NCI-H2171 treated with DMSO at 0.1 percent for 48 hours (cell line): Measurements from ENCODE around the gene ADGRG1.
"Not testable (repeated sequence)": the region's sequence is repeated elsewhere in the genome, so short reads cannot be mapped to it uniquely, and the experiment has no call there.

Experiments used
- DNase-seq: peaks from one replicate; lab custom pipeline; 2025; lab: John Stamatoyannopoulos, UW

Gene ADGRG1

DNA sequence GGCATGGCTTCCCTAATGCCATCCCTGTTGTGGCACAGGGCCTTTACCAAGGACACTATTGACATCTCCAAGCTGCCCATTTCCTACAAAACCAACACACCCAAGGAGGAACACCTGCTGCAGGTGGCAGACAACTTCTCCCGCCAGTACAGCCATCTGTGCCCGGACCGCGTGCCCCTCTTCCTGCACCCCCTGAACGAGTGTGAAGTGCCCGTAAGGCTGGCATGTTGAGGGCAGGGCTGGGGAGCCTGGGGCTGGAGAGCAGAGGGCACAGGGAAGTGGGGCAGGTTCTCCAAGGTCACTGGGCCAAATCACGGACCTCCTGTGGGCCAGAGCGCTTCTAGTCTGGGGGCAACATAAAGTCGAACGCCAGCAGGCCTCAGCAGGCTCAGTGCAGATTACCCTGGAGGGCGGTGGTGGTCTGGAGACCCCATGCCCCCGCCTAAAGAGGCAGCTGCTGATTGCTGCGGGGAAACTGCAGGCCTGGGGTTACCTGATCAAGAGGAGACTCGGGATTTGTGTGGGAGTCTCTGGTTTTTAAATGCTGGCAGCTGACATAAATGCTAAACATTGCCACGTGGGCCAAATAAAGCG is 70.5 kb downstream of the ADGRG1 start:
- DNase-seq, result no peak

DNA sequence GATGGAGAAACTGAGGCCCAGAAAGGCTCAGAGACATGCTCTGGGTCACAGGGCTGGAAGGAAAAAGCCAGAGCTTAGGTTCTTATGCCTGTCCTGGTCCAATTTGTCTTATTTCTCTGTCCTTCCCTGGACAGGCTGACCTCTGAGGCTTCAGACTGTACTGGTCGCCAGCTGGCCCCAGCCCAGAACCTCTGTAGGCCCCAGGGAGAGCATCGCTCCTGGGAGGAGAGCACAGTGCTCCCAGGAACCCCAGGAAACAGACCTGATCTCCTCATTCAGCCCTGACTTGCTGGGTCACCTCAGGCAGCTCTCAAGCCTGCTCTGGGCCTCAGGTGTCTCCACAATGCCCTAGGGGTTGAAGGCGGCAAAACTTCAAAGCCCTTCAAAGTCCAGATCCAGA is 71.1 kb downstream of the ADGRG1 start:
- DNase-seq, result no peak

DNA sequence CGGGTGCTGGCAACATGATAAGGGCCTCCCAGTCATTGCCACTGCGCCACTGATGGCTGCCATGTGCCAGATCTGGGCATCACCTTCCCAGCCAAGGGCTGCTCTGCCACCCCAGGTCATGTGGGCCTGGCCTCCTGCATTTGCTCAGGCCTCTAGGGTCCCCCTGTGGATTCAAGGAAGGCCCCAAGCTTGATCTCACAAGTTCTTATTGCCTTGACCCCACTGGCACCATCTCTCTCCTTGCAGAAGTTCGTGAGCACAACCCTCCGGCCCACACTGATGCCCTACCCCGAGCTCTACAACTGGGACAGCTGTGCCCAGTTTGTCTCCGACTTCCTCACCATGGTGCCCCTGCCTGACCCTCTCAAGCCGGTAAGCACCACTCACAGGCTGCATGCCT is 71.5 kb downstream of the ADGRG1 start:
- DNase-seq, result no peak

DNA sequence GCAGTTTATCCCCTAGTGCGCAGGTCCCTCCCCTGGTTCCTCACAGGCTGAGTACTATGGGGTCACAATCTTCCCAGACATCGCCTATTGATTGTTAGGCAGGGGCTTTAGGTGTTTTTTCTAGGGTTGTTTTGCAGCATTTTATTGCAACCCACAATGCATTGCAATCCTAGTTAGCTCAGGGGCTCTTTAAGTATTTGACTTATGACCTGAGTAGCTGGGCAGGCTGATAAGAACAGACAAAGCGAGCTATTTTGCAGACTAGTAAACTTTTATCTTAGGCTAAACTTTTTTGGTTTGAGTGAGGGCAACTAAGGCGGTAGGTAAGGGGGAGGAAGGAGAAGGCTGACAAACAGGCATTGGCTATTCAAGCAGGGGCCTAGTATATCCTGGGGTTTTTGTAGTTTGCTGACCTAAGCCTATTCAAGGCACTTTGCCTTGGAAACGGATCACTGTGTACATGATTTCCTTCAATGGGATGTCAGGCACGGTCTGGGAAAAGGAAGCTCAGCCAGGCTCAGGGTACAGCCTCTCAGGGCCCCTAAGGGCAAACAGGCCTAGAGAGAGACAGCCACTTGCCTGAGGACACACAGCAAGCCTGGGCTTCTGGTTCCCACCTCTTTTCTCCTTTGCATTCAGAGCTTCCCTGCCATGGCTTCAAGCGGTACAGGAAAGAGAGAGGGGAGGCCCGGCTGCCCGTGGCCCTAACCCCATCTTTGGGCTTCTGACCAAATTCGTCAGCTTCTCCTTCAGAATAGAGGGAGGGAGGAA is 72.5 kb downstream of the ADGRG1 start:
- DNase-seq, result no peak

DNA sequence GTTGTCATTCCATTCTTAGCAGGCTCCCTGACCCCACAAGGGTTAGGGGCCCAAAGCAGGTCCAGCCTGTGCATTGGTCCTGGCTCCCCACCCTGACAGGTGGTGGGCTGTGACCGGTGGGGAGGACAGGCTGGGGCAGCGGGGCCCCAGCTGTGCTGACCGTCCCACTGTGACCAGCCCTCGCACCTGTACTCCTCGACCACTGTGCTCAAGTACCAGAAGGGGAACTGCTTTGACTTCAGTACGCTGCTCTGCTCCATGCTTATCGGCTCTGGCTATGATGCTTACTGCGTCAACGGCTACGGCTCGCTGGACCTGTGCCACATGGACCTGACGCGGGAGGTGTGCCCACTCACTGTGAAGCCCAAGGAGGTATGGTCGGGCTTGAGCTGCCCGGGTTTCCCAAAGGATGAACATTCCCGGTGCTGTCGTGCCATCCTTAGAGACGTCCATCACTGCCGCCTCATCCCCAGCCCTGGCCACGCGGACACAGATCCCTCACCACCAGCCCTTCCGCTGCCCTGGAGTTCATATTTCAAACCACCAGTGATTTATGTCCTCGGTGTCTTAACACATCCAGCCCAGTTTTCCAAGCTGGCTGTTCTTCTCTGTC is 73.4 kb downstream of the ADGRG1 start:
- no peak for DNase-seq

DNA sequence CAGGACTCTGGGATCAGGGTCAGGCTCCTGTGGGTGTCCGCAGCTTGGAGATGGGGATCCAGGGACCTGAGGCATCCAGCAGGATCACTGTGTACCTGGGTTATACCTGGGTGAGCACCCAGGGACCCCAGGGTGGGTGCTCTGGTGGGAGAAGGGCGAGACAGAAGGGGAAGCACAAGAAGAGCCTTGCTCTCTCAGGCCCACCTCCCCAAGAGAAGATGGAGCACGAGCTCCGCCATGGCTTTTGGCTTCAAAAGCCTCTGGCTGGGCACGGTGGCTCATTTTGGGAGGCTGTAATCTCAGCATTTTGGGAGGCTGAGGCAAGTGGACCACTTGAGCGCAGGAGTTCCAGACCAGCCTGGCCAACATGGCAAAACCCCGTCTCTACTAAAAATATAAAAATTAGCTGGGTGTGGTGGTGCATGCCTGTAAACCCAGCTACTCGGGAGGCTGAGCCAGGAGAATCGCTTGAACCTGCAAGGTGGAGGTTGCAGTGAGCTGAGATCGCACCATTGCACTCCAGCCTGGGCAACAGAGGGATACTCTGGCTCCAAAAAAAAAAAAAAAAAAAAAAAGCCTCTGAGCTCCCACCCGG is 75.1 kb downstream of the ADGRG1 start:
- no peak for DNase-seq

DNA sequence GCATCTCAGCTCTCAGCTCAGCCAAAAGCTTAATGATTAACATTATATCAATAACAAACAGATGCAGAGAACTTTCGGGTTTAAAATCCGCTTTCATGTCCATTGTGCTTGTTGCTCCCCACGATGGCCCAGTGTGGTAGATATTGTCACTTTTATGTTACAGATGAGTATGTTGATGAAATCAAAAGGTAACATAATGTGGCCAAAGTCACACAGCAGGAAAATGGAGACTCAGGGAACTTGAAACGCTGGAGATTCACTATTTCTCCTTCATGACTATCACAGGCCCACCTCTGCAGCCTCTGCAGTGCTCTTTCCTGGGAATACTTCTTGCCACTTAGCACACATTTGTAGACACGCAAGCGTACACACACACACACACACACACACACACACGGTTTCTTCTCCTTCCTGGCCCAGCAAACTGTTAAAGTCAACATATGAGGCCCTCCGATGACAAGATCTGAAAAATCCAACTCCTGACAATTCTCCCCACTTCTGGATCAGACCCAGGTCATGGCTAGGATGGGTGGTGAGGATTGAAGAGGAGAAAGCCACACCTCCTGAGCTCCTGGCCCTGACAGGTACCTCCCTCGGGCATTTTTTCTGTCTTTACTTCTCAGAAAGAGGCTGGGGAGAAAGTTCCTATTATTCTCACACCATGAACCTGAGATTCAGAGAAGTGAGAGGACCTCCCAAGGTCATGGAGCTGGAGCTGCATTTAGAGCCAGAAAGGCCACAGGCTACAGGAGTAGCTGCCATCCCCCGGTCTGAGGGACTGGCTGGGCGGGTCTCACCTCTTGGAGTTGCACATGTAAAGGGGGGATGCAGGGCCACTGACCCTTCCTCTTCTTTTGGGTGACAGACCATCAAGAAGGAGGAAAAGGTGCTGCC is 75.8 kb downstream of the ADGRG1 start:
- no peak for DNase-seq

DNA sequence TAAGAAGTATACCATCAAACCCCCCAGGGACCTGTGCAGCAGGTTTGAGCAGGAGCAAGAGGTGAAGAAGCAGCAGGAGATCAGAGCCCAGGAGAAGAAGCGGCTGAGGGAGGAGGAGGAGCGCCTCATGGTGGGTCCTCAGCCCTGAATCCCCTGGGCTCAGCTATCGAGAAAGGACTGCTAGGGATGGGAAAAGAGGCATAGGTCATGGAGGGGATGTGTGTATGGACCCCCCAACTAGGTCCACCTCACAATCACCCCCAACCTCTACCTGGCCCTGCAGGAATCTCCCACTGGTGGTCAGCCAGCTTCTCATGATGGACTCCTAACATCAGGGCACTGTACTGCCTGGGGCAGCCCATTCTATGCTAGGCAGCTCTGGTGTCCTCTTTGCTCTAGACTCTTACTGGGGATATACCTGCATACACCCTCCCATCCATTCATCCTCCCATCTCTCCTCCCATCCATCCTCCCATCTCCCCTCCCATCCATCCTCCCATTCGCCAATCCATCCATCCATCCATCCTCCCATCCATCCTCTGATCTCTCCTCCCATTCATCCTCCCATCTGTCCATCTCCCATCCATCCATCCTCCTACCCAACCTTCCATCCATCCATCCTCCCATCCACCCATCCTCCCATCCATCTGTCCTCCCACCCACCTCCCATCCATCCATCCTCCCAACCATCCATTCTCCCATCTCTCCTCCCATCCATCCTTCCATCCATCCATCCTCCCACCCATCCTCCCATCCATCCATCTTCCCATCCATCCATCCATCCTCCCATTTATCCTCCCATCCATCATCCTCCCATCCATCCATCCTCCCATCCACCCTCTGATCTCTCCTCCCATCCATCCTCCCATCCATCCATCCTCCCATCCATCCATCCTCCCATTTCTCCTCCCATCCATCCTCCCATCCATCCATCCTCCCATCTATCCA is 76.7 kb downstream of the ADGRG1 start:
- no peak for DNase-seq

DNA sequence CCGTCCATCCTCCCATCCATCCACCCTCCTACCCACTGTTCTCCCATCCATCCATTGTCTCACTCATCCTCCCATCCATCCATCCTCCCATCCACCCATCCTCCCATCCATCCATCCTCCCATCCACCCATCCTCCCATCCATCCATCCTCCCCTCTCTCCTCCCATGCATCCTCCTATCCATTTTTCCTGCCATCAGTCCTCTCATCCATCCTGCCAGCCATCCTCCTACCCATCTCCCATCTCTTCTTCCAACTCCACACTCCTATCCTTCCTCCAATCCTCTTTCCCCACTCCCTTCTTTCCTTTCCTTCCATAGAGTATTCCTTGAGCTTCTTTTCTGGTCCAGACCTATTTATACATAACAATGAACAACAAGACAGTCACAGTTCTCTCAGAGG is 78.3 kb downstream of the ADGRG1 start:
- DNase-seq, result no peak

DNA sequence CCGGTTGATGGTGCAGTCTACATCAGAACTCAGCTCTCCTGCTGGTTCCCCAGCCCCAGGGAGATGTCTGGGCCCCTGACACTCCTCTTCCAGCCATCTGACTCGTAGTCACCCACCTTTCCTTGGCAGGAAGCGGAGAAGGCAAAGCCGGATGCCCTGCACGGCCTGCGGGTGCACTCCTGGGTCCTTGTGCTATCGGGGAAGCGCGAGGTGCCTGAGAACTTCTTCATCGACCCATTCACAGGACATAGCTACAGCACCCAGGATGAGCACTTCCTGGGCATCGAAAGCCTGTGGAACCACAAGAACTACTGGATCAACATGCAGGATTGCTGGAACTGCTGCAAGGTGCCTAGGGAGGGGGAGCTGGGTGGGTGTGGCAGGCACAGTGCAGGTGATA is 78.9 kb downstream of the ADGRG1 start:
- no peak for DNase-seq

DNA sequence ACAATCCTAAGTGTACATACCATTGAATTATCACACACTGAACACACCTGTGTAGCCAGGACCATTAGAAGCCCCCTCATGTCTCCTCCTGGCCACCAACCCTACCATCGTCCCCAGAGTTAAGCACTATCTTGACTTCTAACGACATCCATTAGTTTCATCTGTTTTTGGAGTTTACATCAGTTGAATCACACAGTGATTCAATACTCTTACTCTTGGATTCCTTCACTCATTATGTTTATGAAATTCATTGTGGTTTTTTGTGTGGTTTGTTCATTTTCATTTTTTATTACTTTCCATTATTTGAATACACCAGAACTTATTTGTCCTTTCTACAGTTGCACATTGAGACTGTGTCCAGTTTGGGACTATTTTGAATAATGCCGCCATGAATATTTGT is 79.7 kb downstream of the ADGRG1 start:
- no peak for DNase-seq

DNA sequence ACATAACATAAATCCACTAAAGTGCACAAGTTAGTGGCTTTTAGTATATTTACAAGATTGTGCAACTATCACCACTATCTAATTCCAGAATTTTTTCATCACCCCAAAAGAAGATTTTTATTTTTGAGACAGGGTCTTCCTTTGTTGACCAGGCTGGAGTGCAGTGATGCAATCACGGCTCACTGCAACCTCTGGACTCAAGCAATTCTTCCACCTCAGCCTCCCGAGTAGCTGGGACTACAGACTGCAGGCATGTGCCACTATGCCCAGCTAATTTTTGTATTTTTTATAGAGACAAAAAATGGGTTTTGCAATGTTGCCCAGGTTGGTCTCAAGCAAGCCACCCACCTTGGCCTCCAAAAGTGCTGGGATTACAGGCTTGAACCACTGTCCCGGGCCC is 81.2 kb downstream of the ADGRG1 start:
- no peak for DNase-seq

DNA sequence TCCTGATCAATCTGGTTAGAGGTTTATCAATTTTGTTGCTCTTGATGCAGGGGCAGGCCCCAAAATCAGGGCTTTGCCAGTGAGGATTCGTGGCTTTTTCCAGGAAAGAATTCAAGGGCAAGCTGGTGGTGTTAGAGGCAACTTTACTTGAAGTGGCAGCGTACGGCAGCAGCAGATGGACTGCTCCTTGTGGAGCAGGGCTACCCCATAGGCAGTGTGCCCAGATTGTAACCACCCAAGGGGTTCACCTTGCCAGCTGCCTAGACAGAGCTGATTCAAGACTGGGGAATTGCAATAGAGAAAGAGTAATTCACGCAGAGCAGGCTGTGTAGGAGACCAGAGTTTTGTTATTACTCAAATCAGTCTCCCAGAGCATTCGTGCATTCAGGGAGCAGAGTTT is 82.9 kb downstream of the ADGRG1 start:
- peak; percentile 98 for DNase-seq

DNA sequence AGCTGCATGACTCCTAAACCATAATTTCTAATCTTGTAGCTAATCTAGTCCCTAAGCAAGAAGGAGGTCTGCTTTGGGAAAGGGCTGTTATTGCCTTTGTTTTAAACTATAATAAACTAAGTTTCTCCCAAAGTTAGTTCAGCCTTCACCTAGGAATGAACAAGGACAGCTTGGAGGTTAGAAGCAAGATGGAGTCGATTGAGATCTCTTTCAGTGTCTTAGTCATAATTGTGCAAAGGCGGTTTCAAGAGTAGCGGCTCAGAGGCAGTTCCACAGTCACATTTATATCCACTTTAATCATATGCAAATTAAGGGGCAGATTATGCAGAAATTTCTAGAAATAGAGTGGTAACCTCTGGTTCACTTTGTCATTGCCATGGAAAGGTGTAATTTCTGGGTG is 83.6 kb downstream of the ADGRG1 start:
- peak; percentile 78 for DNase-seq

DNA sequence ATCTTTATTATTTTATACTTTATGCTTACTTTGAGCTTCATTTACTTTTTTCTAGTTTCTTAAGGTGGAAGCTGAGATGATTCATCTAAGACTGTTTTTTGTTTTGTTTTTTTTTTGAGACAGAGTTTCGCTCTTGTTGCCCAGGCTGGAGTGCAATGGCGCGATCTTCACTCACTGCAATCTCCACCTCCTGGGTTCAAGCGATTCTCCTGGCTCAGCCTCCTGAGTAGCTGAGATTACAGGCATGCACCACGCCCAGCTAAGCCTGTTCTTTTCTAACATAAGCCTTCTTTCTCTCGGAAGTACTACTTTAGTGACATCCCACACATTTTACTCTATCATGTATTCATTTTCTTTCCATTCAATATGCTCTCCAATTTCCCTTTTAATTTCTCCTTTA is 84.1 kb downstream of the ADGRG1 start:
- not testable (repeated sequence) for DNase-seq

DNA sequence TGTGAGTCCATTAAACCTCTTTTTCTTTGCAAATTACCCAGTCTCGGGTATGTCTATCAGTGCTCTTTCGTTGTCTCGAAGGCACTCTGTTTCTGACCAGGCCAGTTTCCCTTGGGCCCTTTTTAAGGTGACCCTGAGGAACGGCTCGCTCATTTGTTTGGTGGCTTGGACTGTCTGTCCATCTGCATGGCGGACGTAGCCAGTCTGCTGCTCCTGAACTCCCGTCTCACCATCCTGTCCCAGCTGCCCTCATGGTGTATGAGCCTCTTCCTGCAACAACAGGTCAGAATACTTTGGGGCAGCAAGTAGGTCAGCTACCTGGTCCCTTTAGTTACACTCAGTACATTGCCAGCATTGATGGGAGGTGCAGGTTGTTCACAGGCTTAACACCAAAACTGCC is 85.2 kb downstream of the ADGRG1 start:
- no peak for DNase-seq

DNA sequence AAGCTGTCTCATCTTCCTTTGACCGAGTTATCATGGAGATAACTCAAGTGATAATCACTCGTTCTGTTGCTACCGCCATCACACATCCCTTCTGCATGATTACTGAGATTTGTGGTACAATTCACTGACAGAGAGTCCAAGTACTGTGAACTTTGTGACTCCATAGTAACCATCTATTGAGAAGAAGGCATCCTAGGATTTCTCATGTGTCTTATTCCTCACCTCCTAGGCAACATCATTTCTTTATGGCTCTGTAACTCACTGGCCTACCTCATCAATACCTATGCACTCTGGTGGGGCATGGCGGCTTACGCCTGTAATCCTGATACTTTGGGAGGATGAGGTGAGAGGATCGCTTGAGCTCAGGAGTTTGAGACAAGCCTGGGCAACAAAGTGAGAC is 85.6 kb downstream of the ADGRG1 start:
- DNase-seq, result no peak
